ENCODE data around the gene LRRC10B. TPM values are rescaled to one million over a fixed set of nuclear protein-coding genes. Genes with fewer than 3 reads are reported as not detected.
"Not testable (repeated sequence)": the region's sequence is repeated elsewhere in the genome, so short reads cannot be mapped to it uniquely, and the experiment has no call there.

Gene LRRC10B
- total RNA-seq: 1 to 10 TPM; 1.1 to 2.0 (median 1.7) TPM

DNA sequence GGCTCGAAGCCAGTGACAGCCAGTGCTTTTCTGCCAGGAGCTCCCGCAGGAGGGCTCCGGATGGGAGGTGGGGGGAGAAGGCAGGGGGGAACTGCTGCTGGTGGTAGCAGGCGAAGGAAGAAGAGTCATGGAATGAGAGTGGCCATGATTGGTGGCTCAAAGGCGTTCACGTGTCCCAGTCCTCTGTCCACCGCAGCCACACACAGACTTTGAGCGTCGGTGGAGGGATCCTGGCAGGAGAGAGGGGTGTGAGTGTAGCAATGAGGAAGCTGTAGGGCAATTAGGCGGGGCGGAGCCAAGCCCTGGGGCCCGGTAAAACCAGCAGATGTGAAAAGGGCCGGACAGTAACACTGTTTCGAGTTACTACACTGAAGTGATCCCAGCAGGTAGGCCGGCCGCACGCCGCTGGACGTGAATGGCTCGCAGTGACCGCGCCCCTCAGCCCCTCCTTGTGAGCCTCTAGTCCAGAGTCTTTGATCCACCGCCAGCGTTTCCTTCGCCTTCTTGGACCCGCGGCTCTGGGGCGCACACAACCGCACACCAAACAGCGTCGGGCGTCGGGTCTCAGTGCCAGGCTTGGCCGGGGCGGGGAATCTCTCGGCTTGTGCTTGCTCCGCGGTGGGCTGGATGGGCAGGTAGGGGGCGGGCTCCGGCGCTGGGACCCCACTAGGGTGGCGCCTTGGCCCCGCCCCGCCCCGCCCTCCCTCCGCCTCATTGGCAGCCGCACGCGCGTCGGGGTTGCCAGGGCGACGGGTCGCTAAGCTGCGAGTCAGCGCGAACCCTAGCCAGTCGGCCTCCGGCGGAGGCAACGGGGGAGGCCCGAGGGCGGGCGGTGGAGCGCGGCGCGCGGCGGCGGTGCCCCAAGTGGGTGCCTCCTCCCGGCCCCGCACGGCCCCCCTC, at the start of gene LRRC10B:
Gene LRRC10B (plus strand): TSS at position 788 of the 900 bp plus-strand sequence. CDS start 250 bp downstream, outside the sequence.
- DNase-seq (ENCODE audit: low spot score) (no peak), ATAC-seq (ENCODE audit: low FRiP score) (no peak)
- TF ChIP-seq, protein P1, sequence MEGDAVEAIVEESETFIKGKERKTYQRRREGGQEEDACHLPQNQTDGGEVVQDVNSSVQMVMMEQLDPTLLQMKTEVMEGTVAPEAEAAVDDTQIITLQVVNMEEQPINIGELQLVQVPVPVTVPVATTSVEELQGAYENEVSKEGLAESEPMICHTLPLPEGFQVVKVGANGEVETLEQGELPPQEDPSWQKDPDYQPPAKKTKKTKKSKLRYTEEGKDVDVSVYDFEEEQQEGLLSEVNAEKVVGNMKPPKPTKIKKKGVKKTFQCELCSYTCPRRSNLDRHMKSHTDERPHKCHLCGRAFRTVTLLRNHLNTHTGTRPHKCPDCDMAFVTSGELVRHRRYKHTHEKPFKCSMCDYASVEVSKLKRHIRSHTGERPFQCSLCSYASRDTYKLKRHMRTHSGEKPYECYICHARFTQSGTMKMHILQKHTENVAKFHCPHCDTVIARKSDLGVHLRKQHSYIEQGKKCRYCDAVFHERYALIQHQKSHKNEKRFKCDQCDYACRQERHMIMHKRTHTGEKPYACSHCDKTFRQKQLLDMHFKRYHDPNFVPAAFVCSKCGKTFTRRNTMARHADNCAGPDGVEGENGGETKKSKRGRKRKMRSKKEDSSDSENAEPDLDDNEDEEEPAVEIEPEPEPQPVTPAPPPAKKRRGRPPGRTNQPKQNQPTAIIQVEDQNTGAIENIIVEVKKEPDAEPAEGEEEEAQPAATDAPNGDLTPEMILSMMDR (IDR thresholded peaks at IDR 0.05): no peak

DNA sequence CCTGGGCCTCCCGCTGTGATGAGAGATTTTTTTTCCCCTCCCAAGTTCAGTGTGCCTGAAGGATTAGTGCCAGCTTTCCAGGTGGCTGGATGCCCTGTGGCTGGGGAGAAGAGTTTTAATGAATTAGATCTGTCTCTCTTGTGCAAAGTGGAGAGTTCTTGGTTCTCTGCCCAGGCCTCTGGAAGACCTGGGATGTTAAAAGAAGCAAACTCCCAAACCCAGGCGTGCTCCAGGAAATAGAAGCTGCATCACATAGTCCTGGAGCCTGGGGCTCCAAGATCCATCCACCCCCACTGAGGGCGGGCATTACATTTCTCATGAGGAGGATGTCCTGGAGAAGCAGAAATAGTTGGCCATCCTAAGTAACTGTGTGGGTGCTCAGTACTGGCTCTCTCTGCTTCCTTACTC, 48.1 kb upstream of the LRRC10B start:
- DNase-seq (ENCODE audit: low spot score) (no peak), ATAC-seq (ENCODE audit: low FRiP score) (peak; percentile 80)

DNA sequence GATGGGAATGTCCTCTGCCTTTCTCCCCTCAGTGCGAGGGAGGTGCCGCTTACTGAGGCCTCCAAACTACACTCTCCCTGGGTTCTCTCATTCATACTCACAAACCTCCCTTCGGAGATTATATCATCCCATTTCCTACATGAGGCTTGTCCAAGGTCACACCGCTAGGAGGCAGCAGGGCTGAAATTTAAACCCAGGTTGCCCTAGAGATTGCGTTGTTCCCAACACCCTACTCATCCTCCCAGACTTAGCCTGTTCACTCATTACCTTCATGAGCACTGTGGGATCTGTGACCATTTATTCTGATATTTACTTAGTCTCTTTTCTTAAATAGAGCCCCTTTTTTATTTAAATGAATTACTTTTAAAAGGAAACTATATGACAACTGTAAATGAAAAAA, 47.6 kb upstream of the LRRC10B start:
- TF ChIP-seq, protein P1 (IDR thresholded peaks at IDR 0.05): no peak
- DNase-seq (ENCODE audit: low spot score) (no peak), ATAC-seq (ENCODE audit: low FRiP score) (no peak)

More for the DNA sequence above, 48.1 kb upstream of the LRRC10B start:
- TF ChIP-seq, protein P1 (IDR thresholded peaks at IDR 0.05): no peak

DNA sequence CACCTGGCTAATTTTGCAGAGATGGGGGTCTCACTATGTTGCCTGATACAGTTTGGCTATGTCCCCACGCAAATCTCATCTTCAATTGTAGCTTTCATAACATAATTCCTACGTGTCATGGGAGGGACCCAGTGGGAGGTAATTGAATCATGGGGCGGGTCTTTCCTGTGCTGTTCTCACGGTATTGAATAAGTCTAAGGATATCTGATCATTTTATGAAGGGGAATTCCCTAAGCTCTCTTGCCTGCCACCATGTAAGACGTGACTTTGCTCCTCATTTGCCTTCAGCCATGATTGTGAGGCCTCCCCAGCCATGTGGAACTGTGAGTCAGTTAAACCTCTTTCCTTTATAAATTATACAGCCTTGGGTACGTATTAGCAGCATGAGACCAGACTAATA, 40.9 kb upstream of the LRRC10B start:
- DNase-seq (ENCODE audit: low spot score); ATAC-seq (ENCODE audit: low FRiP score): not testable (repeated sequence)

DNA sequence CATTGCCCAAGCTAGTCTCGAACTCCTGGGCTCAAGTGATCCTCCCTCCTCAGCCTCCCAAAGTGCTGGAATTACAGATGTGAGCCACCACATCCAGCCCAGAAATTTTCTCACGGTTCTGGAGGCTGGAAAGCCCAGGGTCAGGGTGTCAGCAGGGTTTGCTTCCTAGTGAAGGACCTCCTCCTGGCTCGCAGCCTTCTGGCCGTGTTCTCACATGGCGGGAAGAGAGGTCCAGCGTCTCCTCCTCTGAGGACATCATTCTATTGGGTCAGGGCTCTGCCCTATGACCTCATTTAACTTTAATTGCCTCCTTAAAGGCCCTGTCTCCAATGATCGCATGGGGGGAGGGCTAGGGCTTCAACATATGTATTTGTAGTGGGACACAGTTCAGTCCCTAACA, 40.5 kb upstream of the LRRC10B start:
- no peak for ATAC-seq (ENCODE audit: low FRiP score)
- no peak for DNase-seq (ENCODE audit: low spot score)
- TF ChIP-seq, protein P1 (IDR thresholded peaks at IDR 0.05): no peak

DNA sequence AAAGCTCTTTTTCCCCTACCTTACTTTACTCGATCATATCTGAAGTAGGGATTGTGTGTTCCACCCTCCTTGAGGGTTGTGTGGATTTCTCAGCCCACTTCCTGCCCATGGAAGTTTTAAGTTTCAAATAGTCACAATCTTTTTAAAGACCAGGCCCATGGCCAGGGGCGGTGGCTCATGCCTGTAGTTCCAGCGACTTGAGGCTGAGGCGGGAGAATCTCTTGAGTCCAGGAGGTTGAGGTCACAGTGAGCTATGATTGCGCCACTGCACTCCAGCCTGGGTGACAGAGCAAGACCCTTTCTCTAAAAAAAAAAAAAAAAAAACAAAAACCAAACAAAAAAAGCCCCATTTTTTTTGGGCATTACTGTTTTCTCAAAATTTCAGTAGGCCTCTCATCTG, 36.3 kb upstream of the LRRC10B start:
- DNase-seq (ENCODE audit: low spot score): no peak
- no peak for ATAC-seq (ENCODE audit: low FRiP score)
- TF ChIP-seq, protein P1 (IDR thresholded peaks at IDR 0.05): no peak

DNA sequence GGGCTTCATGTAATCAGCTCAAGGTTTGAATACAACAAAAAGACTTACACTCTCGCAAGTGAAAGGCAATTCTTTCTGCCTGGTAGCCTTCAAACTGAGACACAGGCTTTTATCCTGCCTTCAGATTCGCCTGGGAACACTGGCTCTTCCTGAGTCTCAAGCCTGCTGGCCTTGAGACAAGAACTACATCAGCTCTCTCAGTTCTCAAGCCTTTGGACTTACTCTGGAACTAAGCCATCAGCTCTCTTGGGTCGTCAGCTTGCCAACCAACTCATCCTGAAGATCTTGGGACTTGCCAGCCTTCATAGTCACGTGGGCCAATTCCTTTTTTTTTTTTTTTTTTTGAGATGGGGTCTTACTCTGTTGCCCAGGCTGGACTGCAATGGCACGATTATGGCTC, 35.7 kb upstream of the LRRC10B start:
- DNase-seq (ENCODE audit: low spot score): no peak
- ATAC-seq (ENCODE audit: low FRiP score): peak; percentile 57
- TF ChIP-seq, protein P1 (IDR thresholded peaks at IDR 0.05): no peak

All from omental fat pad (tissue), 4 donors.